Measurements from ENCODE around the gene SNX5. TPM values are rescaled to one million over a fixed set of nuclear protein-coding genes. Genes with fewer than 3 reads are reported as not detected.

Gene SNX5
- total RNA-seq = 73.7 and 79.0 TPM in 2 replicates

GRCh38 chr20:17968366-17969277 is at the start of gene SNX5, which contains the start of gene MGME1:
TSS of gene SNX5 (minus strand) at chr20:17968794. CDS start at chr20:17968425, 369 bp downstream.
TSS of gene MGME1 (plus strand) at chr20:17969018. CDS start at chr20:17969860, 842 bp downstream.

Other genes starting within 250 kb of the SNX5 start
- gene MGME1, start 224 bp upstream of the SNX5 start, total RNA-seq = 10.3 and 11.9 TPM in 2 replicates
- gene OVOL2, start 89.1 kb upstream of the SNX5 start, total RNA-seq = not detected in 2 replicates
- gene KAT14, start 169.1 kb upstream of the SNX5 start, total RNA-seq = 13.2 and 18.0 TPM in 2 replicates
- gene PET117, start 169.1 kb upstream of the SNX5 start, total RNA-seq = 8.3 and 8.5 TPM in 2 replicates